Cardiac septum (tissue), 1 donor: ENCODE data around the gene TERC. TPM values are rescaled to one million over a fixed set of nuclear protein-coding genes. Genes with fewer than 3 reads are reported as not detected.
"Not testable (repeated sequence)": the region's sequence is repeated elsewhere in the genome, so short reads cannot be mapped to it uniquely, and the experiment has no call there.

Experiments used
- DNase-seq: peaks from one replicate; pipeline ENCODE4 v3.0.0-alpha.2; 2020; ENCODE audit warnings: low spot score
- intact Hi-C: fragments of 100-400 bp; cut with DNase I; formaldehyde crosslinking; loops from one replicate; pipeline ENCODE4 v1.14.0; 2022
- total RNA-seq: library from RNA; stranded (reverse); fragmentation: NEBNext Ultra II Directional; extraction: Animal tissue kit (Norgen Biotek cat#: 25700); gene quantifications from one replicate; pipeline ENCODE4 v1.2.1, GENCODE V29; 2021
- donor health status: DM: no; HTN: no; CAD: no.

The TERC gene
- total RNA-seq, 1 donor from 2014 or later = 0.86 TPM

DNA sequence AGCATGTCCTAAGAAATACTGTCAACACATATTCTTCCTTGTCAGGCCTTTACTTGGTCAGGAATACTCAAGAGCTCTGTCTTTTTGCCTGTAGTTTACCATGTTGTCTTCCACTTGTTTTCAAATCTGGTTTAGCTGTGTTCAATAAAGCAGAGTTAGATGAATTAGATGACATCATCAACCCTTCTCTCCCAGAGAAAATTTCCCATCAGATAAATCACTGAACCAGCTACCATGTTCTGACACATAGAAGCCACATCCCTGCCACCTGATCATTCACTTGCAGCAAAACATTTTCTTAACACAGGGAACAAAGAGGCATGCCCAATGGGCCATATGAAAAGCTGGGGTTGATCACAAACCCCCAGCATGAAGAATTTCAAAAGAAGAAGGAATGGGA lies 42.1 kb downstream of the TERC start:
- no peak for DNase-seq
- intact Hi-C loops = no loop called here

DNA sequence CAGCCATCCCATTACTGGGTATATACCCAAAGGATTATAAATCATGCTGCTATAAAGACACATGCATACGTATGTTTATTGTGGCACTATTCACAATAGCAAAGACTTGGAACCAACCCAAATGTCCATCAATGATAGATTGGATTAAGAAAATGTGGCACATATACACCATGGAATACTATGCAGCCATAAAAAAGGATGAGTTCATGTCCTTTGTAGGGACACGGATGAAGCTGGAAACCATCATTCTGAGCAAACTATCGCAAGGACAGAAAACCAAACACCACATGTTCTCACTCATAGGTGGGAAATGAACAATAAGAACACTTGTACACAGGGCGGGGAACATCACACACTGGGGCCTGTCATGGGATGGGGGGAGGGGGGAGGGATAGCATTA lies 46.4 kb downstream of the TERC start:
- intact Hi-C loops, DNase-seq: not testable (repeated sequence)

Other genes with a start within 250 kb of the TERC start
- 18.7 TPM for gene MECOM, start 101.3 kb downstream of the TERC start, total RNA-seq
- gene ACTRT3, start 4.5 kb upstream of the TERC start, total RNA-seq = 0.57 TPM
- gene MYNN, start 8.3 kb upstream of the TERC start, total RNA-seq = 11.6 TPM
- gene LRRIQ4, start 47.8 kb upstream of the TERC start, total RNA-seq = not detected
- gene LRRC34, start 47.8 kb upstream of the TERC start, total RNA-seq = 2.3 TPM
- not detected for gene LRRC31, start 104.9 kb upstream of the TERC start, total RNA-seq
- gene SAMD7, start 146.5 kb upstream of the TERC start, total RNA-seq = not detected
- 74.5 TPM for gene SEC62, start 201.7 kb upstream of the TERC start, total RNA-seq